ENCODE measurements around the gene JCAD.

- TF ChIP-seq EP300 (IDR thresholded peaks at IDR 0.05; ENCODE audit: borderline replicate concordance in 1 of 2, low read depth in 1 of 2, low read length in 1 of 2) (no peak), YY1 (IDR thresholded peaks at IDR 0.05; ENCODE audit: low read depth) (no peak), EZH2phosphoT487 (IDR thresholded peaks at IDR 0.05; ENCODE audit: borderline replicate concordance, low read depth) (no peak), MAX (IDR thresholded peaks at IDR 0.05; ENCODE audit: low read depth) (no peak), POLR2AphosphoS5 (IDR thresholded peaks at IDR 0.05; ENCODE audit: low read depth, low read length) (no peak), JUND (IDR thresholded peaks at IDR 0.05) (no peak), SMC3 (IDR thresholded peaks at IDR 0.05; ENCODE audit: low read depth, low read length) (no peak), TAF1 (IDR thresholded peaks at IDR 0.05; ENCODE audit: borderline replicate concordance, low read depth, low read length) (no peak), RCOR1 (IDR thresholded peaks at IDR 0.05; ENCODE audit: low read length) (no peak), USF2 (IDR thresholded peaks at IDR 0.05; ENCODE audit: borderline replicate concordance, low read depth, low read length) (no peak), RXRA (IDR thresholded peaks at IDR 0.05; ENCODE audit: borderline replicate concordance, low read depth) (no peak), CHD2 (IDR thresholded peaks at IDR 0.05; ENCODE audit: low read length, partially characterized antibody) (no peak)
- TF ChIP-seq, protein P1, sequence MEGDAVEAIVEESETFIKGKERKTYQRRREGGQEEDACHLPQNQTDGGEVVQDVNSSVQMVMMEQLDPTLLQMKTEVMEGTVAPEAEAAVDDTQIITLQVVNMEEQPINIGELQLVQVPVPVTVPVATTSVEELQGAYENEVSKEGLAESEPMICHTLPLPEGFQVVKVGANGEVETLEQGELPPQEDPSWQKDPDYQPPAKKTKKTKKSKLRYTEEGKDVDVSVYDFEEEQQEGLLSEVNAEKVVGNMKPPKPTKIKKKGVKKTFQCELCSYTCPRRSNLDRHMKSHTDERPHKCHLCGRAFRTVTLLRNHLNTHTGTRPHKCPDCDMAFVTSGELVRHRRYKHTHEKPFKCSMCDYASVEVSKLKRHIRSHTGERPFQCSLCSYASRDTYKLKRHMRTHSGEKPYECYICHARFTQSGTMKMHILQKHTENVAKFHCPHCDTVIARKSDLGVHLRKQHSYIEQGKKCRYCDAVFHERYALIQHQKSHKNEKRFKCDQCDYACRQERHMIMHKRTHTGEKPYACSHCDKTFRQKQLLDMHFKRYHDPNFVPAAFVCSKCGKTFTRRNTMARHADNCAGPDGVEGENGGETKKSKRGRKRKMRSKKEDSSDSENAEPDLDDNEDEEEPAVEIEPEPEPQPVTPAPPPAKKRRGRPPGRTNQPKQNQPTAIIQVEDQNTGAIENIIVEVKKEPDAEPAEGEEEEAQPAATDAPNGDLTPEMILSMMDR (IDR thresholded peaks at IDR 0.05) = no peak
- TF ChIP-seq, protein P2, sequence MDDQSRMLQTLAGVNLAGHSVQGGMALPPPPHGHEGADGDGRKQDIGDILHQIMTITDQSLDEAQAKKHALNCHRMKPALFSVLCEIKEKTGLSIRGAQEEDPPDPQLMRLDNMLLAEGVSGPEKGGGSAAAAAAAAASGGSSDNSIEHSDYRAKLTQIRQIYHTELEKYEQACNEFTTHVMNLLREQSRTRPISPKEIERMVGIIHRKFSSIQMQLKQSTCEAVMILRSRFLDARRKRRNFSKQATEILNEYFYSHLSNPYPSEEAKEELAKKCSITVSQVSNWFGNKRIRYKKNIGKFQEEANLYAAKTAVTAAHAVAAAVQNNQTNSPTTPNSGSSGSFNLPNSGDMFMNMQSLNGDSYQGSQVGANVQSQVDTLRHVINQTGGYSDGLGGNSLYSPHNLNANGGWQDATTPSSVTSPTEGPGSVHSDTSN (IDR thresholded peaks at IDR 0.05) = no peak
Measured at GRCh38 chr10:29991382-29991781, 68.0 kb downstream of the JCAD start.
